Lower leg skin (tissue), 4 donors: ENCODE data around the gene ACOT12. TPM values are rescaled to one million over a fixed set of nuclear protein-coding genes. Genes with fewer than 3 reads are reported as not detected.

ENCODE experiments used
- DNase-seq, 2 donors: peaks; one replicate each; pipeline ENCODE4 v3.0.0-alpha.2; 2019; ENCODE audit warnings: low spot score in 2 of 2
- H3K4me3 ChIP-seq: fragments of 200-600 bp; sonication (generic); 2 replicates; pipeline ENCODE4 v1.5.1; 2017; ENCODE audit warnings: mild to moderate bottlenecking, low read depth; ENCODE audit not compliant: poor library complexity, severe bottlenecking
- CTCF ChIP-seq, 3 donors: fragments of 450-650 bp; IDR thresholded peaks; one replicate each; pipeline ENCODE4 v1.5.1; 2016; ENCODE audit warnings: antibody characterized with exemption in 3 of 3, mild to moderate bottlenecking in 3 of 3, moderate library complexity in 2 of 3
- POLR2A ChIP-seq, 2 donors: fragments of 450-650 bp; IDR thresholded peaks; one replicate each; pipeline ENCODE4 v1.6.1; 2016 to 2017; ENCODE audit warnings: antibody characterized with exemption in 2 of 2, mild to moderate bottlenecking in 1 of 2, moderate library complexity in 1 of 2
- WGBS, 2 donors: methylation state at CpG; one replicate each; pipeline ENCODE4 v1.1.5; 2018; 5-methylcytosine and 5-hydroxymethylcytosine counted together
- intact Hi-C: fragments of 100-400 bp; cut with DNase I; formaldehyde crosslinking; loops from one replicate; pipeline ENCODE4 v1.15.0; 2023; ENCODE audit warnings: low total_unique reads
- total RNA-seq, 4 donors: library from RNA; depleted of rRNA; stranded (reverse); fragments of >200 nt; gene quantifications; one replicate each; pipeline ENCODE4 v1.1.0, GENCODE V29; 2016

ACOT12 gene
- total RNA-seq, 4 donors from 2014 or later, result 1.1 TPM; not detected in 3

GRCh38 chr5:81337803-81338202 is 56.1 kb downstream of the ACOT12 start:
- DNase-seq, result no peak
- intact Hi-C loops, result no loop called here
- no peak overlapping the region for H3K4me3 ChIP-seq
- TF ChIP-seq CTCF (IDR thresholded peaks at IDR 0.05) (no peak), POLR2A (IDR thresholded peaks at IDR 0.05) (no peak)
- WGBS, 2 donors, result 80 to 82% methylated on average over 2 of the region's 2 CpGs

- no peak for DNase-seq
- no peak overlapping the region for H3K4me3 ChIP-seq
- no peak for TF ChIP-seq POLR2A (IDR thresholded peaks at IDR 0.05)
- intact Hi-C loops, result no loop called here
- 31 to 39% methylated on average over 1 of the region's 1 CpG for WGBS, 2 donors
Measured at GRCh38 chr5:81336556-81336955, 57.4 kb downstream of the ACOT12 start.

GRCh38 chr5:81335946-81336345 is 58.0 kb downstream of the ACOT12 start:
- intact Hi-C loops, result no loop called here
- H3K4me3 ChIP-seq, result no peak overlapping the region
- TF ChIP-seq CTCF (IDR thresholded peaks at IDR 0.05) (no peak), POLR2A (IDR thresholded peaks at IDR 0.05) (no peak)
- DNase-seq, result no peak
- 85 to 92% methylated on average over 2 of the region's 2 CpGs for WGBS, 2 donors

- no peak overlapping the region for H3K4me3 ChIP-seq
Measured at GRCh38 chr5:81334304-81335061, 59.5 kb downstream of the ACOT12 start.

GRCh38 chr5:81326554-81326953 is 67.4 kb downstream of the ACOT12 start:
- WGBS, 2 donors, result 100% methylated on average over 2 of the region's 2 CpGs
- TF ChIP-seq CTCF (IDR thresholded peaks at IDR 0.05) (no peak), POLR2A (IDR thresholded peaks at IDR 0.05) (no peak)
- no peak for DNase-seq
- no peak overlapping the region for H3K4me3 ChIP-seq
- intact Hi-C loops, result no loop called here

More at GRCh38 chr5:81334304-81335061, 59.5 kb downstream of the ACOT12 start:
- WGBS, 2 donors, result 65 to 67% methylated on average over 14 of the region's 14 CpGs
- no peak for DNase-seq
- TF ChIP-seq CTCF (IDR thresholded peaks at IDR 0.05) (no peak), POLR2A (IDR thresholded peaks at IDR 0.05) (no peak)
- intact Hi-C loops, result no loop called here

- 68 to 75% methylated on average over 2 of the region's 2 CpGs for WGBS, 2 donors
- H3K4me3 ChIP-seq, result no peak overlapping the region
- DNase-seq, result no peak
- no peak for TF ChIP-seq POLR2A (IDR thresholded peaks at IDR 0.05)
- TF ChIP-seq CTCF (IDR thresholded peaks at IDR 0.05), result no peak
- intact Hi-C loops, result no loop called here
Measured at GRCh38 chr5:81317536-81317935, 76.4 kb downstream of the ACOT12 start.
